NCI-H1105 (cell line): ENCODE data around the gene LCLAT1.
"Not testable (repeated sequence)": the region's sequence is repeated elsewhere in the genome, so short reads cannot be mapped to it uniquely, and the experiment has no call there.

ENCODE experiments used
- DNase-seq: peaks from one replicate; lab custom pipeline; 2025; lab: John Stamatoyannopoulos, UW

The LCLAT1 gene

DNA sequence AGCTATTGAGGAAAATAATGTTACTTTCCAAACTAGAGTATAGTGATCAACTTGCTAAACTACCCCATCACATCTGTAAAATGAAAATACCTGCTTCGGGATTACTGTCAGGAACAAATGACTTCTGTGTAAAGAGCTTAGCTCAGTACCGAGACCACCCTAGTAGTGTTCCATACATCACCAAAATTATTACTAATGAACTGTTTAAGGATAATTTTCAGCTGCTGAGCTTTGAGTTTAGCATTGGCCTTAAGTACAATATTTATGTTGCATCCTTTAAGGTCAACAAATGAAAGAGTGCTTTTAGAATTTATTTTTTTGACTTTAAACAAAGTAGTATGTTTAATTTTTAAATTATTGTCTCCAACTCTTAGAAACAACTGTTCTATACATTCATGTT, 144.1 kb downstream of the LCLAT1 start:
- no peak for DNase-seq

DNA sequence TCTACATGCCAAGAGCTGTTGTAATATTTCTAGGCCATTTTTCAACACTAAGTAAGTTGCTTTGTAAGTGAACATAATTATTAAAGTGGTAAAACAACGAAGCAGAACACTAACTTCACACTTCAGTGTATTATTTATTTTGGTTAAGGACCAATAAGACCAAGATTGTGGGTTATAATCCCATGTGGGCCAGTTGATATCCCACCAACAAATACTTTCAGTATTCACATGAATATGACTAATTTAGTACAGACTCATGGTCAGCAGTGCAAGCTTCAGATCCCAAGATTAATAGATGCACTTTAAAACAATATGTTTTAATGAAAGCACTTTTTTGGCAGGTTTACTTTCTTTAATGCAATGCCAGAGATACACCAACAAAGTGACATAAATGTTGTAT, 154.3 kb downstream of the LCLAT1 start:
- DNase-seq = no peak

DNA sequence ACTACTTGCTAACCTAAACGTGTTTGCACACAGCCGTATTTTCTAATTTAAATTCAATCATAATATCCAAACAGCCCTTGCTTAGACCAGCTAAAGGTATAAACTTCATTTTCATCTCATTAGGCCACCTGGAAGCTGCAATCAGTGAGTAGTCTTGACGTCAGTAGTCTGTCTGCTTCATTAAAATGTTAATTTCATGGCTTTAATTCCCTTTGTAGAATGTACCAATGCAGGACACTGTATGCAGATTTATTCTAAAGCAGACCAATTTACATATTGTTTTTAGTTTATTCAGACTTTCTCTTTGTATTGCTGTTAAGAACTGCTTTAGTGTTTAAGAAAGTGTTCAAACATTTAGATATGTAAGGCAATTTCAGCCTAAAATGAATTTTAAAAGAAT, 158.2 kb downstream of the LCLAT1 start:
- DNase-seq = no peak

DNA sequence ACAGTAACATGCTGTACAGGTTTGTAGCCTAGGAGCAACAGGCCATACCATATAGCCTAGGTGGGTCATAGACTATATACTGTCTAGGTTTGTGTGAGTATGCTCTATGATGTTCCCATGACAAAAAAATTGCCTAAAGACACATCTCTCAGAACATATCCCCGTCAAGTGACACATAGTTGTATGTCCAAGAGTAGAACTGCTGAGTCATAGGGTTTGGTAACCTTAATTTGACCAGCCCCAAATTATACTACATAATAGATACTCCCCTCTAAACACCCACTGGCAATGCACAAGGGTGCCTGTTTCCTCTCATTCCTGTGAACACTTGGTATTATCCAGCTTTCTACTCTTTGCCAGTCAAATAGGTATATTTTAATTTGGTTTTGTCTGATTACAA, 161.6 kb downstream of the LCLAT1 start:
- no peak for DNase-seq

DNA sequence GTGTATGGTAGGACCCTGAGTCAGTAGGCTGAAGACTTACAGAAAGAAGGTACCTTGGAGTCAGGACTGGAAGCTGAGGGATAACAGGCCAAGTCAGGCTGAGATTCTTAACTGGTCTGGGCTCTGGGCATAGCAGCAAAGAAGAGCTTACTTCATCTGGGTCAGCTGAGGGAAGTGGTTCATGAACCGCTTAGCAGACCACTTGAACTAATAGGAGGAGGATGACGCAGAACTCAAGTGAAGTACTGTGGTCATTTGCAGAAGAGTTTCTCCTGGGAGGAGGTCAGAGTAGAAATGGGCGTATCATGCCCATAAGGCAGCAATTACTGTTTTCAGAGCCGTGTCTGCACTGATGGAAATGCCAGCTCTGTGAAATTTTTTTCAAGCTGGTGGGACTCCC, 164.5 kb downstream of the LCLAT1 start:
- DNase-seq = no peak

DNA sequence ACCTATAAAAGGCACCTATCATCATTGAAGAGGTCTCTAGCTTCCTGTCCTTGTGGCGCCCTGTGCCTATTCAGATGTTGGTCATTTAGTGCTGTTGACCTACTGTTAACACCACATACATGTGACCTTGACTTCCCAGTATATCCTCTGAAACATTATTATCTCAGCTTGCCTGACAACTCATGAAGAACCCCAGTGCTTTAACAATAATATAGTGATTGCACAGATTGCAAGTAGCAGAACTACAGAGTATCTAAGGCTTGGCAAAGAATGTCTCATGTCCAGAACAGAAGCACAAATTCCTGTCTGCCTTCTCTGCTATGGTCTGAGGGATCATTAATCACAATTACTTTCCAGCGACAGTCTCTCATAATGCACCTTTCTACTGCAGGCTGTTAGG, 165.3 kb downstream of the LCLAT1 start:
- DNase-seq = no peak

DNA sequence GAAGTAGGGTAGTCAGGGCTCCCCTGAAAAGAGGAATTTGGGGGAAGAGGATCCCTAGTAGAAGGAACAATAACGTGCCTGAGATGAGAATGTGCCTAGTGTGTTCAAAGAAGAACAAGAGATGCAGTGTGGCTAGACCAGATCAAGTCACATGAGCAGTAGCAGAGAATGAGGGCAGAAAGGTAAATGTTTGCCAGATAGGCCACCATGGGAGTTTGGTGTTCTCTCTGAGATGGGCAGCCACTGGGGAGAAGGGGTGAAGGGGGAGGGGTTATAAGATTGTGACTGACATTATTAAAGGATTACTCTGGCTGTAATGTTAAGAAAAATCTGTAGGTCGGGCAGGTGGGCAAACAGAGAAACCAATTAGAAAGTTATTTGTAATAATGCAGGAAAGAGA, 166.0 kb downstream of the LCLAT1 start:
- no peak for DNase-seq

GRCh38 chr2:30614227-30614626, 167.2 kb downstream of the LCLAT1 start:
- not testable (repeated sequence) for DNase-seq

DNA sequence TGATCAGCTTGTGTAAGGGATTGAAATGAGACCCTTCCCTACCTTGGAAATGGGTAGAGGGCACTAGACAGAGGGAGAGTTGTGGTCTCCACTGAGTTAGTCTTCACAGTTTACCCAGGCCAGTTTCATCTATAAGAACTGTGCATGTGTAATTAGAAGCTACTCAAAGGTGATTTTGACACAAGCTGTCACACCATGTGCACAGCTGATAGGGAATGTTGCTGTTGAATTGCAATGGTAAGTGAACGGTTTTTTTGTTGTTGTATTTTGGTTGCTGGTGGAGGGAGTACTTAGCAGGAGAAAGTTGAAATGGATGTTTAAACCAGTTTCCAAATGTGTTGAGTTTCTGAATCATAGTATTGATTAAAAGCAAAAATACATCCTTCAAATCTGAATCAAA, 168.9 kb downstream of the LCLAT1 start:
- no peak for DNase-seq

DNA sequence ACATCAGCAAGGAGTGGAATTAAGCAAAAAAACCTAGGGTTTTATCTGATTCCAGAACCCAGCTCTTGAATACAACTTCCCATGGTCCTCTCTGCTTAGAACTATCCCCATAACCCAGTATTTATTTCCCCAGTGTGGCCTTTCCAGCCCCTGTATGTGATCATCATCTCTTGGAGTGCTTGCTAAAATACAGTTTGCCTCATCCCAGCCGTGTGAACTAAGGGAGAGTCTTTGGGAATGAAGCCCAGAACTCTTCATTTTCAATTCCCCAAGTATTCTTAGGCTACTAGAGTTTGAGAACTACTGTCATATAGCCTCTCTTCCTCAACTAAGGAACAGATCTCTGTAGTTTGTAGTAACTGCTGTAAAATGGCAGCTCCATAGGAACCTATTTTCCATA, 173.1 kb downstream of the LCLAT1 start:
- no peak for DNase-seq

DNA sequence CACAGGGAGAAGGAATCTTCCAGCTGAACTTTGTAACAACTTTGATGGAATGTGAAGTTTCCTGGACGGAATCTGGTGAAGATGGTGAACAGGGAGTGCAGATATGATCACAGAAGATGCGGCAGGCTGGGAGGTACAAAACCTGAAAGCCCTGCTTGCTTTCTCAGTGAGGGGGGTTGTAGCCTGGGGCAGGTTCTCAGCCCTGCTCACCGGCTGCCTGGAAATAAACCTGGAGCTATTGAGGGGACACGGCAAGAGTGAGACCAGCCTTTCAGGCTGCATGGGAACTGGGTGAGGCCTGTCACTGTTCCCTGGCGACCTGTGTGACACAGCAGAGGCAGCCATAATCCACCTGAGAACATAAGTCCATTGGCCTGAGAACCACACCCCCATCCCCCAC, 174.8 kb downstream of the LCLAT1 start:
- DNase-seq = no peak

DNA sequence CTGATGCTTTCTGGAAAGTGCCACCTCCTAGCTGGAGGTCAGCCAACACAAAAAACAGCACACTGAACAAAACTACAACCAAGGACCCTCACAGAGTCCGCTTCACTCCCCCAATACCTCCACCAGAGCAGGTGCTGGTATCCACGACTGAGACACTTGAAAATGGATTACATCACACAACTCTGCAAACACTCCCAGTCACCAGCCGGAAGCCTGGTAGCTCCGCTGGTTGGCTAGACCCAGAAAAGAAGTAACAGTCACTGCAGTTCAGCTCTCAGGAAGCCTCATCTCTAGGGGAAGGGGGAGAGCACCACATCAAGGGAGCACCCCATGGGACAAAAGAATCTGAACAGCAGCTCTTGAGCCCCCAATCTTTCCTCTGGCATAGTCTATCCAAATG, 175.4 kb downstream of the LCLAT1 start:
- DNase-seq = no peak

DNA sequence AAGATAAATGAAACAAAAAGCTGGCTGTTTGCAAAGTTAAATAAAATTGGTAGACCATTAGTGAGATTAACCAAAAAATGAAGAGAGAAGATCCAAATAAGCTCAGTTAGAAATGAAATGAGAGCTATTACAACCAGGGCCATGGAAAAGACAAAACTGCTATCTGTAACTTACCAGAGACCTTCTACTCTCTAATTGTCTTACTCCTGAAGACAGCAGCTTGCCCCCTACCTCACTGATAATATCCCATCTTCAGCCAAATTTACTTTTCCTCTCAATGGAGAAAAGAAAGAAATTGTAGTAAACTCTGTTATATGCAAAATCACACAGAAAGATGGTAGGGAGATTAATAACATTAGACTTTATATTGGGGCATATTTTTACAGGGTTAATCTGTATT, 178.2 kb downstream of the LCLAT1 start:
- DNase-seq = no peak

- DNase-seq = no peak
Observed at GRCh38 chr2:30625701-30626100, 178.7 kb downstream of the LCLAT1 start.

- no peak for DNase-seq
Observed at GRCh38 chr2:30626397-30626796, 179.4 kb downstream of the LCLAT1 start.

DNA sequence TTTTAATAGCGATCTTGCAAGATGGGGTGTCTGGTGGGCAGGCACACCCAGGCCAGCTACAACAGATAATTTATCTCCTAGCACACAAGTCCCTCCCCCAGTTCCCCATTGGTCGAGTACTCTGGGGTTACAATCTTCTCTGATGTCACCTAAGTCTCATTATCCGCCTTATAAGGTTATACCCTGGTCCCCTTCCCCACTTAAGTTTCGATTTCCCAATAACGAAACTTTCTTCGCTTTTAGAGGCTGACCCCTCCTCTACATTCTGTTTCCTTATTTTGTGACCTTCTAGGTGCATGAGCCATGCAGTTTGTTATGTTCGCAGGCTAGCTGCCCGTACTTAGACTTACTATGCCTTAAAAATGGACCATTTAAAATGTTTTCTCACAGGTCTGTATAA, 180.1 kb downstream of the LCLAT1 start:
- no peak for DNase-seq

DNA sequence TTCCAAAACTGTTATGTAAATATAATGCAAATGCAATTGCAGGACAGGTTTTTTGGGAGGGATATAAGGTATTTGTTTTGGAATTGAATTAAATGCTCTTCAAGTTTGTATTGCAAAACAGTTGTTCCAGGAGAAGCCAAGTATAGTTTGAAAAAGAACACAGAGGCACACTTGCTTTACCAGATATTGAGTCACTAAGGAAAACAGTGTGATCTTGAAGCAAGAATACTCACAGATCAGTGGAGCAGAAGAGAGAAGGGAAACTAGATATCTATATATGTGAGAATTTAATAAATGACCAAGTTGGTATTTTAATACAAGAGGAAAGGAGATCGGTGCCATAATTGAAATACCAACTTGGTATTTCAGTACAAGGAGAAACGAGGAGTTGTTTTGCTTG, 181.3 kb downstream of the LCLAT1 start:
- no peak for DNase-seq

- no peak for DNase-seq
Observed at GRCh38 chr2:30629866-30630265, 182.8 kb downstream of the LCLAT1 start.

DNA sequence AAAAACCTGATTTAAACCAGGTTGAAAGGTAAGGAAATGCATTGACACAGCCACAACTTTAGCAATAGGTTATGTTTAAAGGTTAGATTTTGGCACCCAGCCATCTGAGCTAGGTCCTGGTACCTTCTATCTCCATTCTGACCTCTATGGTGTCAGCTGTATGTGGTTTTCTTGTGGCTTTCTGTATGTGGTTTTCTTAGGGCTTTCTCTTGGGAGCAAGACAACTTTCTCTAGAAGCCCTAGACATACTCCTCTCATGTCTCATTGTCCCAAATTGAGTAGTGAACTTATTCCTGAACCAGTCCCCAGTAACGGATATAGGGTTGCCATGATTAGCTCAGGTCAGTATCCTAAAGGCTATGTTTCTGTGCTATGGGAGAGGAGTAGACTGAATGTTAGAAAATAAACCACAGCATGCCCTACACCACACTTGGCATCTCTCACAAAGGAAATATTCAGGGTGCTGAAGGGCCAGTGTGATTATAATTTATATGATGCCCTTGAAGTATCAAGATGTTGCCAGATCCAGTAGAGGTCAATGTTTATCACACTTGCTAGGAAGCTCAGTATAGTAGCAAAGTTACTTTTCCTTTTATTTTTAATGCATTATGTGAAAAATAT, 184.1 kb downstream of the LCLAT1 start:
- DNase-seq = no peak

- DNase-seq = no peak
Observed at GRCh38 chr2:30633039-30633438, 186.0 kb downstream of the LCLAT1 start.

DNA sequence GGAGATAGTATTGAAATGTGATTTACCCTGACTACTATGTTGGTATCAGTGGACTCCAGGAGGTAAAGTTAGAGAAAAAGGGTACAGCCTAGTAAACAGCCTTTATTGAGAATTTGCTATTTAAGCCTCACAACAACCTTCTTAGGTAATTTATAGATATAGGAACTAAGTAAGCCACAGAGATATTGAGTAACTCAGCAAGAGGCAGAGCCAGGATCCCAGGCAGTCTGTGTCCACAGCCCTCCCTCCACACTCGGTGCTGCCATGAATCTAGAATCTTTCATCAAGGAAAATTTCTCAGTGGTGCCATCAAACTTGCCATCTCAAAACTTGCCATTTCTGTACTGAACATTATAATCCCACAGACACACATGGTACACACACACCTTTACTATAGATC, 189.3 kb downstream of the LCLAT1 start:
- no peak for DNase-seq

- no peak for DNase-seq
Observed at GRCh38 chr2:30639836-30640235, 192.8 kb downstream of the LCLAT1 start.

DNA sequence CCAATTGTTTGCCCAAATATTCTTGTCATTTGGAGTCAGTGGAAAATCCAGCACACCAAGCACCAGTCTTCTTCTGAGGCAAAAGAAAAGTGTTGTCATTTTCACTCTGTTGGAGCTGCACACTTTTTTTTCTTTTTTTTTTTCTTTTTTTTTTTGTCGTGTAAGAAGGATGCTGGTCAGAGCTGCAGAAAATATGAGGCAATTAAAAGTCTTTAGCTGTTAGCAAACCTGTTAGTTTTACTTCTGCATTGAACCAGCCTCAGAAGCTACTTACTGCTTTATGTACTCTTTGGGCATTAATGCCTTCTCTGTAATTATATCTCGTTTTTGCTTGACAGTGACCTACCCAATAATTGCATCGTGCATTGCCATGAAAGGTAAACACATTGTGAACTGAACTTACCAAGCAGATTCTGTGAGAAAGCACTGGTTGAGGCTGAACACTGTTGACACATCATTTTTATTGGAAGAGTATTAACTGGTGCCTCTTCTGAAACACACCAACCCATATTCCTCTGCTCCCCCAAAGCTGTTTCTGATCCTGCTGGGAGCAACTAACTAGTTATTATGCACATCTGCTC, 194.8 kb downstream of the LCLAT1 start:
- peak; percentile 5 for DNase-seq

GRCh38 chr2:30643013-30643412, 196.0 kb downstream of the LCLAT1 start:
- not testable (repeated sequence) for DNase-seq
